GM23338 (cell line): ENCODE measurements around the gene NDUFB5. TPM values are rescaled to one million over a fixed set of nuclear protein-coding genes. Genes with fewer than 3 reads are reported as not detected.

Experiments
- ATAC-seq: fragments of 200-7000 bp; cut with Tn5 transposase; 3 replicates; pipeline ENCODE4 v1.9.1; 2020
- DNase-seq: peaks from one replicate; pipeline ENCODE4 v3.0.0-alpha.2; 2015; ENCODE audit warnings: low spot score
- H2AFZ ChIP-seq: fragments of 200-600 bp; sonication (generic); 2 replicates; pipeline ENCODE4 v1.8.0; 2016; ENCODE audit warnings: antibody characterized with exemption, mild to moderate bottlenecking, moderate library complexity
- H3F3A ChIP-seq: fragments of 200-600 bp; sonication (generic); replicated peaks from 2 replicates; pipeline ENCODE4 v1.8.0; 2017; ENCODE audit warnings: antibody characterized with exemption, mixed run types, low read depth
- H3K27ac ChIP-seq: fragments of 200-600 bp; sonication (generic); 2 replicates; pipeline ENCODE4 v1.6.1; 2016; ENCODE audit warnings: low read depth
- H3K27me3 ChIP-seq: fragments of 200-600 bp; sonication (generic); 2 replicates; pipeline ENCODE4 v1.8.0; 2016; ENCODE audit warnings: mild to moderate bottlenecking, mixed run types, moderate library complexity; ENCODE audit not compliant: insufficient read depth
- H3K36me3 ChIP-seq: fragments of 200-600 bp; sonication (generic); 2 replicates; pipeline ENCODE4 v1.8.0; 2016; ENCODE audit warnings: mild to moderate bottlenecking; ENCODE audit not compliant: insufficient read depth
- H3K4me1 ChIP-seq: fragments of 200-600 bp; sonication (generic); 2 replicates; pipeline ENCODE4 v1.8.0; 2016; ENCODE audit warnings: mild to moderate bottlenecking, moderate library complexity; ENCODE audit not compliant: insufficient read depth
- H3K4me2 ChIP-seq: fragments of 200-600 bp; sonication (generic); 2 replicates; pipeline ENCODE4 v1.7.1; 2017; ENCODE audit warnings: mixed run types
- H3K4me3 ChIP-seq: fragments of 200-600 bp; sonication (generic); 2 replicates; pipeline ENCODE4 v1.6.1; 2016; ENCODE audit warnings: mixed run types
- H3K79me2 ChIP-seq: fragments of 200-600 bp; sonication (generic); replicated peaks from 2 replicates; pipeline ENCODE4 v1.8.0; 2017; ENCODE audit warnings: mild to moderate bottlenecking; ENCODE audit not compliant: insufficient read depth
- H3K9me2 ChIP-seq: fragments of 200-600 bp; sonication (generic); 2 replicates; pipeline ENCODE4 v1.8.0; 2017; ENCODE audit not compliant: insufficient read depth
- H4K20me1 ChIP-seq: fragments of 200-600 bp; sonication (generic); replicated peaks from 2 replicates; pipeline ENCODE4 v1.8.0; 2017; ENCODE audit warnings: mild to moderate bottlenecking; ENCODE audit not compliant: insufficient read depth
- H3K27ac Mint-ChIP-seq: 2 replicates; pipeline ENCODE4 v1.8.0; 2020; ENCODE audit warnings: inconsistent platforms, mild to moderate bottlenecking, moderate library complexity, mixed read lengths
- H3K27me3 Mint-ChIP-seq: 3 replicates; pipeline ENCODE4 v1.8.0; 2022; ENCODE audit warnings: low read depth, mild to moderate bottlenecking, moderate library complexity, mixed read lengths, inconsistent platforms; ENCODE audit not compliant: insufficient read depth, poor library complexity
- H3K36me3 Mint-ChIP-seq: 3 replicates; pipeline ENCODE4 v1.8.0; 2021; ENCODE audit warnings: low read depth, mild to moderate bottlenecking, inconsistent platforms, moderate library complexity, mixed read lengths
- H3K4me1 Mint-ChIP-seq: 3 replicates; pipeline ENCODE4 v1.8.0; 2020; ENCODE audit warnings: mild to moderate bottlenecking, inconsistent platforms, mixed read lengths
- H3K4me3 Mint-ChIP-seq: 3 replicates; pipeline ENCODE4 v1.8.0; 2021; ENCODE audit warnings: moderate library complexity, mild to moderate bottlenecking, inconsistent platforms, mixed read lengths
- H3K9me3 Mint-ChIP-seq: 3 replicates; pipeline ENCODE4 v1.8.0; 2020; ENCODE audit warnings: moderate library complexity, mild to moderate bottlenecking, inconsistent platforms, mixed read lengths
- CREB1 ChIP-seq: fragments of 250-450 bp; sonication (Bioruptor Pico); IDR thresholded peaks from 2 replicates; pipeline ENCODE4 v1.5.0; 2020; ENCODE audit warnings: low read depth, mild to moderate bottlenecking, moderate library complexity
- CTCF ChIP-seq, 2 experiments: fragments of 200-600 bp in 1 of 2; sonication (generic) in 1 of 2; conservative IDR thresholded peaks; 2 replicates each; pipeline versions ENCODE4 v1.5.1 to v1.6.1; 2016 to 2017; ENCODE audit warnings: antibody characterized with exemption in 2 of 2, low read depth in 2 of 2, mild to moderate bottlenecking in 2 of 2, moderate library complexity in 1 of 2
- ETS1 ChIP-seq: IDR thresholded peaks from 2 replicates; pipeline ENCODE4 v1.6.1; 2016; ENCODE audit warnings: antibody characterized with exemption
- EZH2 ChIP-seq: fragments of 200-600 bp; sonication (generic); IDR thresholded peaks from one replicate; pipeline ENCODE4 v1.8.0; 2017; ENCODE audit warnings: antibody characterized with exemption, mild to moderate bottlenecking, low read depth; ENCODE audit not compliant: unreplicated experiment
- EZH2phosphoT487 ChIP-seq: fragments of 200-600 bp; sonication (generic); IDR thresholded peaks from one replicate; pipeline ENCODE4 v1.8.1; 2018; ENCODE audit warnings: antibody characterized with exemption; ENCODE audit not compliant: unreplicated experiment
- JUNB ChIP-seq: IDR thresholded peaks from one replicate; pipeline ENCODE4 v1.6.1; 2016; ENCODE audit warnings: antibody characterized with exemption; ENCODE audit not compliant: unreplicated experiment
- NANOG ChIP-seq: IDR thresholded peaks from 2 replicates; pipeline ENCODE4 v1.6.1; 2016; ENCODE audit warnings: antibody characterized with exemption, borderline replicate concordance
- POLR2AphosphoS5 ChIP-seq: IDR thresholded peaks from 2 replicates; pipeline ENCODE4 v1.6.1; 2016; ENCODE audit warnings: antibody characterized with exemption, low read depth
- REST ChIP-seq: IDR thresholded peaks from one replicate; pipeline ENCODE4 v1.6.1; 2018; ENCODE audit warnings: antibody characterized with exemption; ENCODE audit not compliant: unreplicated experiment
- STAT1 ChIP-seq: IDR thresholded peaks from one replicate; pipeline ENCODE4 v1.6.1; 2016; ENCODE audit warnings: antibody characterized with exemption; ENCODE audit not compliant: unreplicated experiment
- ZNF114 ChIP-seq: fragments of 250-450 bp; sonication (Bioruptor Pico); IDR thresholded peaks from 2 replicates; pipeline ENCODE4 v1.5.0; 2020; ENCODE audit warnings: mild to moderate bottlenecking, moderate library complexity
- ZNF331 ChIP-seq: fragments of 250-450 bp; sonication (Bioruptor Pico); IDR thresholded peaks from 2 replicates; pipeline ENCODE4 v1.5.0; 2020; ENCODE audit warnings: low read depth, mild to moderate bottlenecking, moderate library complexity
- ZNF462 ChIP-seq: fragments of 250-450 bp; sonication (Bioruptor Pico); IDR thresholded peaks from 2 replicates; pipeline ENCODE4 v1.5.0; 2020; ENCODE audit warnings: mild to moderate bottlenecking, moderate library complexity
- polyA plus RNA-seq: library from polyadenylated mRNA; unstranded; fragments of >200 nt; fragmentation: Nextera tagmentation; extraction: Ambion mirVana; gene quantifications from 2 replicates; pipeline ENCODE4 v1.2.1, GENCODE V29; 2016
- total RNA-seq: library from RNA; depleted of rRNA; stranded (reverse); fragments of >200 nt; shearing (Covaris generic); gene quantifications from 2 replicates; pipeline ENCODE4 v1.2.3, GENCODE V29; 2014

Gene NDUFB5
- total and polyA plus RNA-seq, 2 experiments from 2014 or later = 65.4 to 113 TPM

GRCh38 chr3:179666436-179667035 is 61.9 kb downstream of the NDUFB5 start:
- peak overlapping the region; percentile 45; the same call in 1 of the 2 replicates for H3K4me2 ChIP-seq
- no peaks in the 10 kb centered on the region for H3K9me3 Mint-ChIP-seq
- H3K4me1 Mint-ChIP-seq = peaks cover 32% of the 10 kb centered on the region
- DNase-seq (peak; percentile 46), ATAC-seq (peak; percentile 79)
- peaks cover 35% of the 10 kb centered on the region for H4K20me1 ChIP-seq
- H3K36me3 Mint-ChIP-seq = no peaks in the 10 kb centered on the region; the same call in 2 of the 3 replicates
- H2AFZ ChIP-seq = no peak overlapping the region
- peak overlapping the region; percentile 78; the same call in 1 of the 2 replicates for H3K27ac ChIP-seq
- H3K27me3 Mint-ChIP-seq = peaks cover 2% of the 10 kb centered on the region
- no peaks in the 10 kb centered on the region for H3F3A ChIP-seq
- no peaks in the 10 kb centered on the region for H3K9me2 ChIP-seq
- TF ChIP-seq NANOG (no peak), EZH2phosphoT487 (no peak), CTCF (conservative IDR thresholded peaks at IDR 0.05; ENCODE audit: low read depth in 2 of 2) (no peak), ZNF331 (CRISPR knock-in tag) (no peak), REST (no peak), STAT1 (no peak), CREB1 (no peak), ETS1 (no peak), ZNF114 (CRISPR knock-in tag) (no peak), JUNB (no peak), EZH2 (no peak), ZNF462 (CRISPR knock-in tag) (no peak), POLR2AphosphoS5 (no peak)
- no peaks in the 10 kb centered on the region for H3K36me3 ChIP-seq
- H3K27me3 ChIP-seq = no peaks in the 10 kb centered on the region
- H3K4me3 ChIP-seq = no peak overlapping the region
- peaks cover 24% of the 10 kb centered on the region for H3K4me1 ChIP-seq
- peaks cover 100% of the 10 kb centered on the region for H3K79me2 ChIP-seq
- H3K27ac Mint-ChIP-seq = no peak overlapping the region
- no peak overlapping the region for H3K4me3 Mint-ChIP-seq
